ENCODE data around the gene CALML5.

CALML5 gene

GRCh38 chr10:5538892-5539651 is 39.7 kb upstream of the CALML5 start:
- in situ Hi-C loops (cut with MboI; ENCODE audit: low pct_unique_long_range_greater_than_20kb, low sequenced_read_pairs, unreplicated experiment): no loop called here
- TF ChIP-seq, protein P1, sequence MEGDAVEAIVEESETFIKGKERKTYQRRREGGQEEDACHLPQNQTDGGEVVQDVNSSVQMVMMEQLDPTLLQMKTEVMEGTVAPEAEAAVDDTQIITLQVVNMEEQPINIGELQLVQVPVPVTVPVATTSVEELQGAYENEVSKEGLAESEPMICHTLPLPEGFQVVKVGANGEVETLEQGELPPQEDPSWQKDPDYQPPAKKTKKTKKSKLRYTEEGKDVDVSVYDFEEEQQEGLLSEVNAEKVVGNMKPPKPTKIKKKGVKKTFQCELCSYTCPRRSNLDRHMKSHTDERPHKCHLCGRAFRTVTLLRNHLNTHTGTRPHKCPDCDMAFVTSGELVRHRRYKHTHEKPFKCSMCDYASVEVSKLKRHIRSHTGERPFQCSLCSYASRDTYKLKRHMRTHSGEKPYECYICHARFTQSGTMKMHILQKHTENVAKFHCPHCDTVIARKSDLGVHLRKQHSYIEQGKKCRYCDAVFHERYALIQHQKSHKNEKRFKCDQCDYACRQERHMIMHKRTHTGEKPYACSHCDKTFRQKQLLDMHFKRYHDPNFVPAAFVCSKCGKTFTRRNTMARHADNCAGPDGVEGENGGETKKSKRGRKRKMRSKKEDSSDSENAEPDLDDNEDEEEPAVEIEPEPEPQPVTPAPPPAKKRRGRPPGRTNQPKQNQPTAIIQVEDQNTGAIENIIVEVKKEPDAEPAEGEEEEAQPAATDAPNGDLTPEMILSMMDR (IDR thresholded peaks at IDR 0.05; ENCODE audit: extremely low read depth, insufficient read depth, missing control alignments): no peak
- no peak for DNase-seq (ENCODE audit: low spot score)

DNA sequence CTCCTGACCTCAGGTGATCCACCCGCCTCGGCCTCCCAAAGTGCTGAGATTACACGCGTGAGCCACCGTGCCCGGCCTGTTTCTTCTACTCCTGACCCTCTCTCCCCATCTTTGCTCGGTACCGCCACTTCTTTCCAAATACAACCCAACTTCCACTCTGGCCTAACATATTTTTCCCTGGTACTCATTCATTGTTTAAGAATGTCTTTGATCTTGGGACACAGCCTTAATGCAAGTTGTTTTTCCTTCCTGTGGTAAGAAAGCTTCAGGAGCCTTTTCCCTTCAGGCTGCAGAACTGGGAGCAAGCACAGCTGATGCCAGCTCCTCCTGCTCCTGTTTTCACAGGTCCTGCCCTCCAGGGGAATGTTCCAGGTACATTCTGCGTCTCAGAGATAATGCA is 39.1 kb upstream of the CALML5 start:
- TF ChIP-seq, protein P1 (IDR thresholded peaks at IDR 0.05; ENCODE audit: extremely low read depth, insufficient read depth, missing control alignments): no peak
- in situ Hi-C loops (cut with MboI; ENCODE audit: low pct_unique_long_range_greater_than_20kb, low sequenced_read_pairs, unreplicated experiment): no loop called here
- DNase-seq (ENCODE audit: low spot score): no peak

DNA sequence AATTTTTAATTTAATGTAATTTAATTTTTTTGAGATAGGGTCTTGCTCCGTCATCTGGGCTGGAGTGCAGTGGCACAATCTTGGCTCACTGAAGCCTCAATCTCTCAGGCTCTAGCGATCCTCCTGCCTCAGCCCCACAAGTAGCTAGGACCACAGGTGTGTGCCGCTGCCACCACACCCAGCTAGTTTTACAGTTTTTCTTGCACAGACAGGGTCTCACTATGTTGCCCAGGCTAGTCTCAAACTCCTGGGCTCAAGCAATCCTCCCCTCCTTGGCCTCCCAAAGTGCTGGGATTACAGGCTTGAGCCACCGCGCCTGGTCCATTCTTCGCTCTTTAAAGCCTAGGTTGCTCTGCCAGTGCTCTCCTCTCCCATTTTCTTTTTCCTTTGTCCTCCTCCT is 38.3 kb upstream of the CALML5 start:
- DNase-seq (ENCODE audit: low spot score): no peak
- TF ChIP-seq, protein P1 (IDR thresholded peaks at IDR 0.05; ENCODE audit: extremely low read depth, insufficient read depth, missing control alignments): no peak
- in situ Hi-C loops (cut with MboI; ENCODE audit: low pct_unique_long_range_greater_than_20kb, low sequenced_read_pairs, unreplicated experiment): no loop called here

DNA sequence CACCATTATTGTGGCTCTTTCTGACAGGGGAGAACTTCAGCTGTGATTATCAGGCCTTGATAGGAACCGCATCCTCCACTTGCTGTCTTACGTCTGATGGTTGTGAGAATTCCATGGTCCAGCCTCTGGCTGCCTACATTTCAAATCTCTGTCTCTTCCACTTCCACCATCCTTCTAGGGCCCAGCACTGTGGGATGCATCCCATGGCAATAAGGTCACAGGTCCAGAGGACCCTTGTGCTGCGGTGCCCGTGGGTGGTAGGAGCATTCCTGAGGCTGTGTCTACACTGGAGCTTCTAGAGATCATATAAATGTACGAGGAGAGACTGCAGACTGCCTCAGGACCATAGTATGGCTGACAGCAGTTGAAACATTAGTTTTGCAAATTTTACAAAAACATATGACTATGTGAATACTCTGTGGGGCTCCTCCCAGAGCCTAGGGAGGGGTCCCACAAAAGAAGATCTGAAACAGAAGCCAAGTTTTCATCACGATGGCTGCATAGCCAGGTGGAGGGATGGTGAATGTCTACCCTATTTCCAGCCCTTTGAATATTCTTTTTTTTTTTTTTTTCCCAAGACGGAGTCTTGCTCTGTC is 37.2 kb upstream of the CALML5 start:
- TF ChIP-seq, protein P1 (IDR thresholded peaks at IDR 0.05; ENCODE audit: extremely low read depth, insufficient read depth, missing control alignments): no peak
- DNase-seq (ENCODE audit: low spot score): no peak
- in situ Hi-C loops (cut with MboI; ENCODE audit: low pct_unique_long_range_greater_than_20kb, low sequenced_read_pairs, unreplicated experiment): no loop called here

- DNase-seq (ENCODE audit: low spot score): no peak
- TF ChIP-seq, protein P1 (IDR thresholded peaks at IDR 0.05; ENCODE audit: extremely low read depth, insufficient read depth, missing control alignments): no peak
- in situ Hi-C loops (cut with MboI; ENCODE audit: low pct_unique_long_range_greater_than_20kb, low sequenced_read_pairs, unreplicated experiment): no loop called here
Observed at GRCh38 chr10:5534880-5535856, 35.8 kb upstream of the CALML5 start.

DNA sequence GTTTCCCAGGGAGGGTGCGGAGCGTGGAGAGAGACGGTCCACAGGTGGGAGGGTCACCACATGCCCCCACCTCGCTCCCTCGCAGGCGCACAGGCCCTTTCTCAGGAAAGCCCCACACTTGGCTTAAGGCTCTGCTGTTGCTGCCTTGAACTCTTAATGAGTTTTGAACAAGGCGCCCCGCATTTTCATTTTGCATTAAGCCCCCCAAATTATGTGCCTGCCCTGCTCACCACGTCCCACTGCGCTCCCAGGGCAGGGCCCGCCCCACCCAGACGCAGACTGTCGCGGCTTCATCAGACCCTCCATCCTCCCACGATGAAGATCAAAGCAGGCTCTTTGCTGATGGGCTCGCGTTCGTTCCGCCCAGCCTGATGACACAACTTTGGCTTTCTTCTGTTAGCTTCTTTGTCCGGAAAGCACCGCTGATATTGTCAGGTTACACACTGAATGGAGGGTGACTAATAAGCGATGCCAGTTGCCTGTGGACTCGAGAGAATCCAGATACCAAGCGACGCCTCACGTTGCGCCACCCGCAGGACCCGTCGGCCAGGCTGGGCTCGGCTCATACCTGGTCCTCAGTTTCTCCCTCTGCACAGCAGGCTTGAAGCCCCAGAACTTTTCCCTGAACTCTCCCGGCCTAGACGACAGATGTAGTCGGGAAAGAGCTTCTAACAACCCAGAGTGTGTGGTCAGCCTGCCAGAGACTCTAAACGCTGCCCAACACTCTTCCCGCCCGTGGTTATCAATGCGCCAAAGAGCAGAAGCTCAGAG is 34.9 kb upstream of the CALML5 start:
- in situ Hi-C loops (cut with MboI; ENCODE audit: low pct_unique_long_range_greater_than_20kb, low sequenced_read_pairs, unreplicated experiment): no loop called here
- TF ChIP-seq, protein P1 (IDR thresholded peaks at IDR 0.05; ENCODE audit: extremely low read depth, insufficient read depth, missing control alignments): no peak

More for the DNA sequence above, 34.9 kb upstream of the CALML5 start:
- DNase-seq (ENCODE audit: low spot score): no peak

All from GM13977 (cell line).